ACC112 (cell line): Measurements from ENCODE around the gene ZEB2.
A peak's percentile ranks its signal among the peaks of the same experiment; 100 is the strongest.

Experiments
- H2AFZ ChIP-seq: fragments of 200-600 bp; sonication (generic); one replicate; pipeline ENCODE4 v1.6.0; 2017; ENCODE audit warnings: antibody characterized with exemption, low read length; ENCODE audit not compliant: unreplicated experiment
- H3K27ac ChIP-seq: fragments of 200-600 bp; sonication (generic); 2 replicates; pipeline ENCODE4 v1.5.1; 2014; ENCODE audit warnings: low read depth, mild to moderate bottlenecking, antibody characterized with exemption, low read length, moderate library complexity
- H3K27me3 ChIP-seq: fragments of 200-600 bp; sonication (generic); 2 replicates; pipeline ENCODE4 v1.6.1; 2014; ENCODE audit warnings: mild to moderate bottlenecking, antibody characterized with exemption, low read length, moderate library complexity, mixed read lengths; ENCODE audit not compliant: insufficient read depth
- H3K36me3 ChIP-seq: fragments of 200-600 bp; sonication (generic); 2 replicates; pipeline ENCODE4 v1.6.1; 2016; ENCODE audit warnings: mild to moderate bottlenecking, antibody characterized with exemption, low read length, moderate library complexity, mixed read lengths; ENCODE audit not compliant: insufficient read depth
- H3K4me1 ChIP-seq: fragments of 200-600 bp; sonication (generic); one replicate; pipeline ENCODE4 v1.6.1; 2016; ENCODE audit warnings: low read length, mixed read lengths; ENCODE audit not compliant: insufficient read depth, unreplicated experiment, control insufficient read depth
- H3K4me3 ChIP-seq: fragments of 200-600 bp; sonication (generic); 2 replicates; pipeline ENCODE4 v1.5.1; 2014; ENCODE audit warnings: mild to moderate bottlenecking, low read depth, low read length
- H3K79me2 ChIP-seq: fragments of 200-600 bp; sonication (generic); one replicate; pipeline ENCODE4 v1.6.0; 2016; ENCODE audit warnings: low read length; ENCODE audit not compliant: control insufficient read depth, unreplicated experiment, insufficient read depth

The ZEB2 gene

DNA sequence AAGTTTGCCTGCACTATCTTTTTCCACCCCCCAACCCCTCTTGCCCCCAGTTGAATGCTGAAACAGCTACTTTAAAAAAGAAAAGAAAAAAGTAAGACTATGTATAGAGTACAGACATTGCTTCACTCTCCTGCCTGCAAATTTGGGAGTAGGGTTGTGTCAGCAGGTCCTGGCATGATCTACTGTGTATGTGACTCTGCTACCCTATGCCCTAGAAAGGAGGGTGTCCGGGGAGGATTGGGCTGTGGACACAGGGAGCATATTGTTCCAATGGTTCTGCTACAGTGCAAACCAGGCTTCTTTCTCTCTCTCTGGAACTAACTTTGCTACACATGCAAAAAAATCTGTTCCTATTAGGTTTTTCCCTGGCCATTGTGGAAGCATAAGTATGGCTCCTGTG is 9.9 kb upstream of the ZEB2 start:
- Histone ChIP-seq H3K79me2 (no peaks in the 10 kb centered on the region), H3K27me3 (no peaks in the 10 kb centered on the region; the same call in 1 of the 2 replicates), H2AFZ (no peak overlapping the region)

DNA sequence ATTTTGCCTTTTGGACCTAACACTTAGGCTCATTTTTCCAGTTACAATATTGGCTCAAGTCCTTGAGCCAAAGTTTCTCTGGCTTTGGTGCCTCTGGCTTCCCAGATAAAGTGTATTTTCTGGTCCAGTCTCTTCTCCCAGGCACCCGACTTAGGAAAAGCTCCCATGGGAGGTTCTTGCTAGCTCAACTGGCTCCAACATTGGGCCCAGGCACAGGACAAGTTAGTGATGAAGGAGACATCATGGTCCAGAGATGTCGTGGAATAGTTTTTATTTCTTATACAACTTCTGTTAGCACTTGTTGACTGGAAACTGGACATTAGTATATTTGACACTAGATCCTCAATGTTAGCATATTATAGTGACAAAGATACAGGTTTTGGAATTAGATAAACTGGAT is 8.2 kb upstream of the ZEB2 start:
- no peak overlapping the region for H3K27ac ChIP-seq
- no peaks in the 10 kb centered on the region for H3K79me2 ChIP-seq
- H3K4me3 ChIP-seq = no peak overlapping the region
- H3K27me3 ChIP-seq = no peaks in the 10 kb centered on the region; the same call in 1 of the 2 replicates
- H3K36me3 ChIP-seq = no peaks in the 10 kb centered on the region
- H2AFZ ChIP-seq = no peak overlapping the region
- no peaks in the 10 kb centered on the region for H3K4me1 ChIP-seq

More for the DNA sequence above, 9.9 kb upstream of the ZEB2 start:
- Histone ChIP-seq H3K4me3 (no peak overlapping the region), H3K36me3 (no peaks in the 10 kb centered on the region), H3K27ac (no peak overlapping the region), H3K4me1 (no peaks in the 10 kb centered on the region)

DNA sequence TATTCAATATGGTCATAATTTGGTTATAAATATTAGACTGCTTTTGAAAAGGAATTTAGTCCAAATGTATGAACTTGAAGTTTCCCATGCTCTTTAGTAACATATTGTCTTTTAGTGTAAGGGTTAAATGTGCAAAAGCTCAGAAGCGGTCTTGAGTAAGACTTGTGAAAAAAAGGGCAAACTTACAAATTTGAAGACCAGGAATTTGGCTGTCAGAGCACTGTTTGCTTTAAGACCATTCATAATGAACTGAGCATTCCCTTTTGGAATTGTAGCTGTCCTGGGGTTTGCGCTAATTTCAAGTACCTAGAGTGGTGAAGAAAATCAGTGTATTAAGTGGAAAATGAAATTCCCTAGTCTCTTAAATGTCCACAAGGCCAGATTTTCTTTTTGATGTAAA is 6.9 kb upstream of the ZEB2 start:
- no peak overlapping the region for H3K27ac ChIP-seq
- no peaks in the 10 kb centered on the region for H3K36me3 ChIP-seq
- no peaks in the 10 kb centered on the region; the same call in 1 of the 2 replicates for H3K27me3 ChIP-seq
- H3K4me3 ChIP-seq = no peak overlapping the region
- no peak overlapping the region for H2AFZ ChIP-seq
- peaks cover 7% of the 10 kb centered on the region for H3K4me1 ChIP-seq
- no peaks in the 10 kb centered on the region for H3K79me2 ChIP-seq

DNA sequence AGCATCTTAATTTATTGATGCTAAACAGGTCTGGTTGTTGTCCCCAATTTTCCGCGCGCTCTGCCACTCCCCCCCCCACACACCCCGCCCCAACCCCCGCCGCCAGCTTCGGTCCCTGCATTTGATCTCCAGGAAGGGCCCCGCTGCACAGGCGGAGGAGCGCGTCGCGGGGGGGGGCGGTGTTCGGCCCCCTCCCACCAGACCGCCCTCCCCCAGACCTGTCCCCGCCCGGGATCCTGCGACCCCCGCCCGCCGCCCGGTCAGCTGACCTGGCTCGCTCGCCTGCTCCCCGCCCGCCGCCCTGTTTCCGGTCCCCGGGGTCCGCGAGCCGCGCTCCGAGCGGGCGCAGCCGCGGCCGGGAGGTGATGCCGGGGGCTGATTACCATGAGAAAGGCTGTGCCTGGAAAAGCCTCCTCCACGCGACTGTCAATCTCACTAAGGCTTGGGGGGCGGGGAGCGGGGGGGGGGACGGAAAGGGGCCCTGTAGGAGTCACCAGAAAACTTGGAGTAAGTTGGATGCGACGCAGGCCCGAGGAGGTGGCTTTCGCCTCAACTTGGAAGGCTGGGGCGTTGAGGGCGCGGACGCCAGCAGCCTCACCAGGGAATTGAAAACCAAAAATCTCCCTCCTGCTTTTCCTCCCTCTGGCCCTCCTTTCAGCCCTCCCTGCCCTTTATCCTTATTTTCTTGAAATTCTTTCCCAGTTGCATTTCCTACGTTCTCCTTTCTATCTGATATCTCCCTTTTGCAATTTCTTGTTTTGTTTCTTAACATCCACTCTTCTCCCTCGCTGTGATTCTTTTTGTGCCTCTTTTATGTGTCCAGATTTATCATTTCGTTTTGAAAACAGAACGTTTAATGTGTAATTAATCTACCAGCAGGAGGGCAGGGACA is 4.4 kb upstream of the ZEB2 start:
- H2AFZ ChIP-seq = peak overlapping the region; percentile 43
- H3K27ac ChIP-seq = peak overlapping the region; percentile 91
- peak overlapping the region; percentile 80 for H3K4me3 ChIP-seq

DNA sequence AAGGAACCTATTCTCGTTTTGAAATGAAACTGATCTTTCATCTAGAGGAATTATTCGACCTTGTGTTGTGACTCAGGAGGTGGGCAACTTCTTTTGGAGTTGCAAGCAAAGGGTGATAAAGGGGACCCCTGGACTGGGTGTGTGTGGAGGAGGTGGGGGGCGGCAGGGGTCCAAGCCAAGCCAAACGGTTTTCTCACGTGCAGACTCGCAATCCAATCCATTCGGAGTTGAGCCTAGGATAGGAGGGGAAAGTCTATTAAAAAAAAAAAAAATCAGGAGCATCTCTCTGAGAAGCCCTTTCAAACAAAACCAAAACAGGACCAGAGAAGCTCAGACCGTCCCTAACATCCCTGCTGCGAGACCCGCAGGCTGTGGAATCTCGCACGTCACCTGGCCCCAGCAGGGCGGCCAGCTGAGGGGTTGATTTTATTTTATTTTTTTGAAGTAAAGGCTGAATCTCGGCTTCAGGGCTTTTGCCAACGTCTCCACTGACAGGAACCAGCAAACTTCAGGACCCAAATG is 3.7 kb upstream of the ZEB2 start:
- peak overlapping the region; percentile 43 for H2AFZ ChIP-seq
- no peaks in the 10 kb centered on the region for H3K36me3 ChIP-seq
- H3K27ac ChIP-seq = peak overlapping the region; percentile 91
- H3K4me1 ChIP-seq = peaks cover 14% of the 10 kb centered on the region
- H3K4me3 ChIP-seq = peak overlapping the region; percentile 80
- peaks cover 12% of the 10 kb centered on the region for H3K79me2 ChIP-seq
- no peaks in the 10 kb centered on the region for H3K27me3 ChIP-seq

More for the DNA sequence above, 4.4 kb upstream of the ZEB2 start:
- no peaks in the 10 kb centered on the region for H3K27me3 ChIP-seq
- H3K79me2 ChIP-seq = peaks cover 5% of the 10 kb centered on the region
- H3K36me3 ChIP-seq = no peaks in the 10 kb centered on the region
- H3K4me1 ChIP-seq = peaks cover 14% of the 10 kb centered on the region

DNA sequence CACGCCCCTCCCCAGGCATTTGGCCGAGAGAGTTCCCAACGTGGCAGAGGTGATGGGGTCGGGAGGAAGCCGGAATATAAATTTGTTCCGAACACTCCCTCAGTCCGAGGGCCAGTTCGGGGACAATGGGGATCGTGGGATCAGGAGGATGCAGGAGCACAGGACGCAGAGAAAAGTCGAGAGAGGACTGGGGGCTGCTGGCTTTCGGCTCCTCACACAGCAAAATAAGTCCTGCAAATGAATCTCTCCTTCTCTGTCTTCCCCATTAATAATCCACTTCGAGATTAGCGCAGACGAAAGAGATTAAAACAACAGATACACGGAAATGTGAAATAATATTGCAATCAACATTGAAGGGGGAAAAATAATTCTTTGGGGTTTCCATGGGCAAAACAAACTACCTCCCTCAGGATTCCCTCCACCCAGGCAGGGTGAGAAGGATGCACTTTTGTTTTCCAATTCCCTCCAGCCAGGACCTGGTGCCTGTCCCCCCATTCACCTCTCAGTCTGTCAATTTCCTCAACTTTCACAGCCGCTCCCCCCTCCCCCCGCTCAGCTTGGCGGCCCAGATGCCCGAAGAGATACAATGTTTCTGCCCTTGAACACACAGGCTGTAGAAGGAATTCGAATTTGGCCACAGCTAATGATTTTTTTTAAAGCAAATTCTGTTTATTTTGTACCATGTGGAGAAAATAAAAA is 3.1 kb upstream of the ZEB2 start:
- Histone ChIP-seq H3K4me1 (peaks cover 14% of the 10 kb centered on the region), H3K79me2 (peaks cover 19% of the 10 kb centered on the region), H3K27ac (peak overlapping the region; percentile 91)

DNA sequence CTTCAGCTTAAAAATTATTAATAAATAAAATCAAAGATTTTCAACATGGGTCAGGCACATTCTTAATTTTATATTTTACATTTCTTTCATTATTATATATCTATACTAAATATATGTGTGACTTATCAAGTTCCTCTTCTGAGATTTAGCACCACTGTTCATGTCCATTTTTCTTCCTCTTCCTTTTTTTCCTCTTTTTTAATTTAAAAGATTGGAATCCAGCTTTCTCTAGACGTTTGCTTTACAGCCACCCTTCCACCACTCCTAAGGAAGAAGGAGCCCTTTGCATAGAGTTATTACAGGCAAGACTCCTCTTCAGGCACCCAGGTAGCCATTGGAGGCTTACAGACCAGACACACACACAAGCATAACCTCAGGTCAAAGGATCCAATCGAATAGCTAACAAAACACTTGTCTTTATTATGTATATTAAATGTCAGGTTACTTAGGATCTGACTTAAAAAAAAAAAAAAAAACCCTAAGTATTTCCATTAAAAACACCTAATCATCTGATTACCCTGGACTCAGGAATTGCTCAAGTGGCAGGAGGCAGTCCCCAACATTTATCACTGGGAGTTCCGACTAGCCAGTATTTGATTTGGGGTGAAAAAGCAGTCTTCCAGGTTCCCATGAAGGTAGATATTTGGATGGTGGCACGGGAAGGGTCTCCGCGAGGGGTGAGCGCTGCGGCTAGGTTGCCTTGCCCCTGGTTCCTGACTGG is 2.4 kb upstream of the ZEB2 start:
- peak overlapping the region; percentile 80 for H3K4me3 ChIP-seq
- no peaks in the 10 kb centered on the region for H3K27me3 ChIP-seq
- H3K4me1 ChIP-seq = peaks cover 14% of the 10 kb centered on the region
- peak overlapping the region; percentile 89 for H2AFZ ChIP-seq
- H3K79me2 ChIP-seq = peaks cover 26% of the 10 kb centered on the region
- peak overlapping the region; percentile 91 for H3K27ac ChIP-seq
- no peaks in the 10 kb centered on the region for H3K36me3 ChIP-seq

More for the DNA sequence above, 3.1 kb upstream of the ZEB2 start:
- Histone ChIP-seq H2AFZ (peak overlapping the region; percentile 89), H3K36me3 (no peaks in the 10 kb centered on the region), H3K27me3 (no peaks in the 10 kb centered on the region), H3K4me3 (peak overlapping the region; percentile 80)

DNA sequence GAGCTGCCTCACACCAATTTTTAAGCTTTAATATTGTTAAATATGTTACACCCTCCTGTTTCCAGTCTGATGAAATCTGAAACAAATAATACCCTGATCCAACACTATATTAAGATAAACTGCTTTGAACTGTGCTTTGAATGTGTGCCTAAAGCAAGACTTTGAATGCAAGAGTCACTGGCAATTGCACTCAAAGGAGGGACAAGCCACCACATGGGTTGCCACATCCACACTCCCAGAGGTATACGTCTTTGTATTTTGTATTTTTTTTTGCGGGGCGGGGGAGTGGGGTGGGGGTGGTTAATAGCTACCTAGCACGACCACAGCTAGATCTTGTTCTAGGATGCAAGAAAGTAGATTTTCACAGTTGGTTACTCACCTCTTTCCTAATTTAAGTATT is 1.8 kb upstream of the ZEB2 start:
- no peaks in the 10 kb centered on the region for H3K36me3 ChIP-seq
- H2AFZ ChIP-seq = peak overlapping the region; percentile 59
- no peaks in the 10 kb centered on the region for H3K27me3 ChIP-seq
- peak overlapping the region; percentile 91 for H3K27ac ChIP-seq
- H3K79me2 ChIP-seq = peaks cover 32% of the 10 kb centered on the region
- peak overlapping the region; percentile 76 for H3K4me3 ChIP-seq
- H3K4me1 ChIP-seq = peaks cover 14% of the 10 kb centered on the region

DNA sequence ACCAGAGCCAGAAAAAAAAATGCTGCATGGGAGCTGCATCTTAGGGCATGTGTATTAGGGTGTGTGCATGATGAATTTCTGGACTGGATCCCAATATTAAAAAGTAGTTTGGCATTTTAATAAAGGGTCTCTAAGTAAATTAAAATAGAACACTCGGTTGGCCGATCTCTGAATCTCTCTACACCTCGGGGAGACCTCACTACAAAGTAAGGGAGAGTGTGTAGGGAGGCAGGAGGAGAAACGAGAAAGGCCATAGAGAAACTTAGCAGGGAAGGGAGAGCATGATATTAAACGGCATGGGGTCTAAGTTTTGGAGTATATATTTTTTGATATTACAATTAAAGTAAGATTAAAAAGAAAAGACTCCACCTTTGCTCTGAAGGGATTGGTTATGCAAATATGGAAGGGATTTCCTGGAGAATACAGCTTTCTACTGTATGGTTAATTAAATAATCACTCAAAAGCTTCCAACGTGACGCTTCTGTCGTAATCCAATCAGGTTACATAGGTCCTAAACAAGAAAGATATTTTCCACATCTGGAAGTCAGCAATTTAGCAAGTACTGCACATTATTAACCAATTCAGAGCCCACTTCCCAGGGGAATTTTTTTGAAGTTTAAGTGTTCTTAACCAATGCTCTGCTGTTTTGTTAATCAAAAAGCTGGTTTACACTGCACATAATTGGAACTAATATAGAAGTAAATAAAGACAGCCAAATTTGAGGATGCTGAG is 1.0 kb upstream of the ZEB2 start:
- Histone ChIP-seq H3K79me2 (peaks cover 40% of the 10 kb centered on the region), H2AFZ (peak overlapping the region; percentile 59), H3K4me1 (peaks cover 14% of the 10 kb centered on the region), H3K4me3 (peak overlapping the region; percentile 76), H3K27me3 (no peaks in the 10 kb centered on the region), H3K27ac (peak overlapping the region; percentile 91), H3K36me3 (no peaks in the 10 kb centered on the region)

DNA sequence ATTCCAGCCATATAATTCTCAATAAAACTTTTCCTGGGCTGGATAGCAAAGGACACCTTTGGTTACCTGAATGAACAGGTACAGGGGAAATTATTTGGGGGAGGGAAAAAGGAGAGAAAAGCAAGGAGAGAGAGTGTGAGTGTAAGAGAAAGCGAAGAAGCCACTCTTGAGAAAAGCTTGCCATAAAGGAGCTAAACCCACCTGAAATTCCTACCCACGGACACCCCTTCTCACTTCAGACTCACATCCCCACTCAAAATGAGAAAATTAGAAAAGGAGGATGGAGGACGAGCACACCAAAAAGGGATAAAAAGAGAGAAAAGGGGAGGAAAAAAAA is 354 bp downstream of the ZEB2 start:
- H3K36me3 ChIP-seq = no peaks in the 10 kb centered on the region
- H3K4me3 ChIP-seq = peak overlapping the region; percentile 88
- H3K4me1 ChIP-seq = peaks cover 18% of the 10 kb centered on the region
- peak overlapping the region; percentile 91 for H3K27ac ChIP-seq
- H3K27me3 ChIP-seq = no peaks in the 10 kb centered on the region
- peaks cover 53% of the 10 kb centered on the region for H3K79me2 ChIP-seq
- no peak overlapping the region for H2AFZ ChIP-seq
